Stomach (tissue), 9 donors: ENCODE measurements around the gene SEPHS1. TPM values are rescaled to one million over a fixed set of nuclear protein-coding genes. Genes with fewer than 3 reads are reported as not detected.

ENCODE experiments used
- DNase-seq, 2 donors: peaks; one replicate each; pipeline versions ENCODE4 v3.0.0 to v3.0.0-alpha.2; 2013 to 2019
- H3K27ac ChIP-seq, 5 donors: fragments of 200-600 bp in 4 of 5; sonication (generic) in 4 of 5; one replicate each; pipeline ENCODE4 v1.5.1; 2013 to 2019; ENCODE audit warnings: mild to moderate bottlenecking in 1 of 5, moderate library complexity in 1 of 5
- H3K27me3 ChIP-seq, 3 donors: fragments of 200-600 bp; sonication (generic); one replicate each; pipeline ENCODE4 v1.5.1; 2017 to 2019; ENCODE audit warnings: mixed run types in 1 of 3
- H3K36me3 ChIP-seq, 4 donors: fragments of 200-600 bp; sonication (generic); 1 replicate in 3 of 4; 2 replicates in 1 of 4; pipeline ENCODE4 v1.5.1; 2016 to 2019
- H3K4me1 ChIP-seq, 4 donors: fragments of 200-600 bp; sonication (generic); one replicate each; pipeline ENCODE4 v1.5.1; 2016 to 2019
- H3K4me3 ChIP-seq, 4 donors: fragments of 200-600 bp; sonication (generic) in 3 of 4; one replicate each; pipeline ENCODE4 v1.5.1; 2016 to 2019; ENCODE audit warnings: mild to moderate bottlenecking in 1 of 4
- H3K9me3 ChIP-seq, 4 donors: fragments of 200-600 bp; sonication (generic); one replicate each; pipeline ENCODE4 v1.5.1; 2016 to 2019
- CTCF ChIP-seq, 7 experiments: fragments of 450-650 bp in 4 of 7; fragments of 200-600 bp in 3 of 7; sonication (generic) in 3 of 7; IDR thresholded peaks; one replicate each; pipeline ENCODE4 v1.5.1; 2016 to 2019; ENCODE audit warnings: antibody characterized with exemption in 7 of 7, control low read depth in 2 of 7, mild to moderate bottlenecking in 1 of 7
- EP300 ChIP-seq: sonication (generic); formaldehyde crosslinking; IDR thresholded peaks from one replicate; pipeline ENCODE4 v1.6.1; 2017; ENCODE audit warnings: antibody characterized with exemption
- POLR2A ChIP-seq, 4 donors: fragments of 450-650 bp; IDR thresholded peaks; one replicate each; pipeline ENCODE4 v1.6.1; 2016; ENCODE audit warnings: antibody characterized with exemption in 4 of 4, control low read depth in 2 of 4, mild to moderate bottlenecking in 1 of 4, moderate library complexity in 1 of 4
- POLR2AphosphoS5 ChIP-seq, 3 donors: sonication (generic); formaldehyde crosslinking; IDR thresholded peaks; one replicate each; pipeline ENCODE4 v1.6.1; 2016; ENCODE audit warnings: antibody characterized with exemption in 3 of 3
- WGBS, 5 donors: extraction: QIAGEN DNeasy Blood & Tissue Kit in 3 of 5; methylation state at CpG; one replicate each; pipeline versions ENCODE4 v1.1.5 to v1.1.7; 2013 to 2018; 5-methylcytosine and 5-hydroxymethylcytosine counted together
- intact Hi-C: fragments of 100-400 bp; cut with DNase I; formaldehyde crosslinking; loops from one replicate; pipeline ENCODE4 v1.15.1; 2023; ENCODE audit warnings: low total_unique reads
- polyA plus RNA-seq, 3 donors: library from polyadenylated mRNA; stranded (reverse); fragments of 200-250 nt; gene quantifications; one replicate each; pipeline ENCODE4 v1.2.3, GENCODE V29; 2013
- total RNA-seq, 5 donors: library from RNA; depleted of rRNA; stranded (reverse); fragments of >200 nt; gene quantifications; one replicate each; pipeline versions ENCODE4 v1.1.0 to v1.2.3, GENCODE V29; 2014 to 2016
- donor health status: healthy with polysubstance abuse.
- donor health status: Bipolar disorder and iron deficiency.
- donor health status: healthy.

The SEPHS1 gene
- total and polyA plus RNA-seq, 8 donors = 15.2 to 63.0 (median 21.6) TPM

- WGBS, 5 donors = 39 to 46% (median 43%) methylated on average over 18 to 20 of the region's 20 CpGs
- peaks cover 0 to 39% (median 25%) of the 10 kb centered on the region in 4 donors for H3K4me1 ChIP-seq
Measured at GRCh38 chr10:13298748-13299436, 49.2 kb downstream of the SEPHS1 start.

GRCh38 chr10:13296476-13296875 is 51.6 kb downstream of the SEPHS1 start:
- Histone ChIP-seq H3K9me3 (no peaks in the 10 kb centered on the region), H3K27me3 (no peaks in the 10 kb centered on the region), H3K4me1 (peaks cover 0 to 29% (median 18%) of the 10 kb centered on the region in 4 donors), H3K27ac (no peak overlapping the region), H3K36me3 (peaks cover 6 to 44% (median 37%) of the 10 kb centered on the region in 4 donors), H3K4me3 (no peak overlapping the region)
- TF ChIP-seq POLR2A (IDR thresholded peaks at IDR 0.05) (no peak), CTCF (IDR thresholded peaks at IDR 0.05) (no peak), POLR2AphosphoS5 (IDR thresholded peaks at IDR 0.05) (no peak), EP300 (no peak)
- no peak for DNase-seq
- 90 to 98% (median 95%) methylated on average over 8 to 10 of the region's 10 CpGs for WGBS, 5 donors
- intact Hi-C loops = loop anchor here (10.0 kb wide), 1 partner anchor 132 kb away; the partner anchor contains the start of gene MCM10

More at GRCh38 chr10:13298748-13299436, 49.2 kb downstream of the SEPHS1 start:
- DNase-seq = no peak
- H3K27me3 ChIP-seq = no peaks in the 10 kb centered on the region
- H3K9me3 ChIP-seq = no peaks in the 10 kb centered on the region
- peaks cover 0 to 20% (median 15%) of the 10 kb centered on the region in 4 donors for H3K36me3 ChIP-seq
- H3K4me3 ChIP-seq = peak overlapping the region; percentile 73 to 91 (median 80)
- TF ChIP-seq POLR2A (IDR thresholded peaks at IDR 0.05) = peak in 1 of 4 donors; percentile 8
- TF ChIP-seq EP300 = no peak
- TF ChIP-seq CTCF (IDR thresholded peaks at IDR 0.05) = peak in 1 of 7 experiments; percentile 9
- H3K27ac ChIP-seq = peak overlapping the region; percentile 98 to 100 (median 98)
- intact Hi-C loops = loop anchor here (10.0 kb wide), 1 partner anchor 134 kb away; the partner anchor contains the start of gene MCM10

- Histone ChIP-seq H3K4me1 (peaks cover 0 to 14% (median 6%) of the 10 kb centered on the region in 4 donors), H3K27ac (no peak overlapping the region), H3K27me3 (no peaks in the 10 kb centered on the region), H3K9me3 (no peaks in the 10 kb centered on the region), H3K4me3 (no peak overlapping the region), H3K36me3 (peaks cover 6 to 56% (median 48%) of the 10 kb centered on the region in 4 donors)
- 89 to 100% (median 95%) methylated on average over 2 of the region's 2 CpGs for WGBS, 5 donors
- intact Hi-C loops = loop anchor here (5.0 to 10.0 kb wide), 2 partner anchors 130 to 197 kb away; partner anchors contain the start of gene MCM10
- TF ChIP-seq EP300 (no peak), CTCF (IDR thresholded peaks at IDR 0.05) (no peak), POLR2A (IDR thresholded peaks at IDR 0.05) (no peak), POLR2AphosphoS5 (IDR thresholded peaks at IDR 0.05) (no peak)
- no peak for DNase-seq
Measured at GRCh38 chr10:13294784-13295183, 53.3 kb downstream of the SEPHS1 start.

- Histone ChIP-seq H3K27me3 (no peaks in the 10 kb centered on the region), H3K36me3 (peaks cover 15 to 76% (median 63%) of the 10 kb centered on the region in 4 donors), H3K27ac (no peak overlapping the region), H3K9me3 (no peaks in the 10 kb centered on the region), H3K4me3 (no peak overlapping the region), H3K4me1 (no peaks in the 10 kb centered on the region)
- 90 to 97% (median 95%) methylated on average over 19 of the region's 19 CpGs for WGBS, 5 donors
- TF ChIP-seq POLR2A (IDR thresholded peaks at IDR 0.05) (no peak), CTCF (IDR thresholded peaks at IDR 0.05) (no peak), POLR2AphosphoS5 (IDR thresholded peaks at IDR 0.05) (no peak), EP300 (no peak)
- DNase-seq = no peak
- intact Hi-C loops = loop anchor here (5.0 to 10.0 kb wide), 2 partner anchors 127 to 195 kb away; partner anchors contain the start of gene MCM10
Measured at GRCh38 chr10:13291821-13292773, 56.0 kb downstream of the SEPHS1 start.
